ENCODE measurements around the gene FANCE.

DNA sequence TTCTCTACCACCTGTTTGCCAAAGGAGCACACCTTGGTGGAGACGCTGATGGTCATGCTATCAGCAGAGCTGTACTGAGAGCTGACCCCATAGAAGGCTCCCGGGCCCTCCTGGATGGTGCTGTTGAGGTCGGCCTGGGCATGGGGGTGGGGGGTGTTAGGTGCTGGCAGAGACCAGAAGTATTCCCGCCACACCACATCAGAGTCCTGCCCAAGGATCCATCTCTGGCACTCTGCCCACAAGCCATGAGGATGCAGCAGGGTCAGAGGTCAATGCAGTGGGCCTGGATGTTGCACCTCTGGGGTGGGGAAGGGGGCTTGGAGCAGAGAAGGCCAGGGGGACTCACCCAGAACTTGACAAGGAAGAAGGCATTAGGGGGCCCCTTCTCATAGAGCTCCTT is 23.4 kb downstream of the FANCE start:
- TF ChIP-seq, protein P1, sequence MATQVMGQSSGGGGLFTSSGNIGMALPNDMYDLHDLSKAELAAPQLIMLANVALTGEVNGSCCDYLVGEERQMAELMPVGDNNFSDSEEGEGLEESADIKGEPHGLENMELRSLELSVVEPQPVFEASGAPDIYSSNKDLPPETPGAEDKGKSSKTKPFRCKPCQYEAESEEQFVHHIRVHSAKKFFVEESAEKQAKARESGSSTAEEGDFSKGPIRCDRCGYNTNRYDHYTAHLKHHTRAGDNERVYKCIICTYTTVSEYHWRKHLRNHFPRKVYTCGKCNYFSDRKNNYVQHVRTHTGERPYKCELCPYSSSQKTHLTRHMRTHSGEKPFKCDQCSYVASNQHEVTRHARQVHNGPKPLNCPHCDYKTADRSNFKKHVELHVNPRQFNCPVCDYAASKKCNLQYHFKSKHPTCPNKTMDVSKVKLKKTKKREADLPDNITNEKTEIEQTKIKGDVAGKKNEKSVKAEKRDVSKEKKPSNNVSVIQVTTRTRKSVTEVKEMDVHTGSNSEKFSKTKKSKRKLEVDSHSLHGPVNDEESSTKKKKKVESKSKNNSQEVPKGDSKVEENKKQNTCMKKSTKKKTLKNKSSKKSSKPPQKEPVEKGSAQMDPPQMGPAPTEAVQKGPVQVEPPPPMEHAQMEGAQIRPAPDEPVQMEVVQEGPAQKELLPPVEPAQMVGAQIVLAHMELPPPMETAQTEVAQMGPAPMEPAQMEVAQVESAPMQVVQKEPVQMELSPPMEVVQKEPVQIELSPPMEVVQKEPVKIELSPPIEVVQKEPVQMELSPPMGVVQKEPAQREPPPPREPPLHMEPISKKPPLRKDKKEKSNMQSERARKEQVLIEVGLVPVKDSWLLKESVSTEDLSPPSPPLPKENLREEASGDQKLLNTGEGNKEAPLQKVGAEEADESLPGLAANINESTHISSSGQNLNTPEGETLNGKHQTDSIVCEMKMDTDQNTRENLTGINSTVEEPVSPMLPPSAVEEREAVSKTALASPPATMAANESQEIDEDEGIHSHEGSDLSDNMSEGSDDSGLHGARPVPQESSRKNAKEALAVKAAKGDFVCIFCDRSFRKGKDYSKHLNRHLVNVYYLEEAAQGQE (IDR thresholded peaks at IDR 0.05; ENCODE audit: insufficient read depth in 1 of 2, low read depth in 2 of 2, low read length in 2 of 2): no peak
- TF ChIP-seq POLR2AphosphoS5 (IDR thresholded peaks at IDR 0.05; ENCODE audit: low read depth, low read length) (no peak), SIN3A (IDR thresholded peaks at IDR 0.05; ENCODE audit: borderline replicate concordance, insufficient read depth, low read length) (no peak), FOXP2 (optimal IDR thresholded peaks at IDR 0.05; ENCODE audit: borderline replicate concordance, extremely low read depth, extremely low read length, insufficient read depth) (no peak)
